NCI-H82 treated with DMSO at 0.1 percent for 48 hours (cell line): ENCODE results near the gene NELL1.

ENCODE experiments used
- DNase-seq: peaks from one replicate; lab custom pipeline; 2025; ENCODE audit not compliant: unreplicated experiment; lab: John Stamatoyannopoulos, UW

The NELL1 gene

GRCh38 chr11:20668844-20669819 lies at the start of gene NELL1:
TSS of gene NELL1 (plus strand) at chr11:20669586.
- DNase-seq = no peak

DNA sequence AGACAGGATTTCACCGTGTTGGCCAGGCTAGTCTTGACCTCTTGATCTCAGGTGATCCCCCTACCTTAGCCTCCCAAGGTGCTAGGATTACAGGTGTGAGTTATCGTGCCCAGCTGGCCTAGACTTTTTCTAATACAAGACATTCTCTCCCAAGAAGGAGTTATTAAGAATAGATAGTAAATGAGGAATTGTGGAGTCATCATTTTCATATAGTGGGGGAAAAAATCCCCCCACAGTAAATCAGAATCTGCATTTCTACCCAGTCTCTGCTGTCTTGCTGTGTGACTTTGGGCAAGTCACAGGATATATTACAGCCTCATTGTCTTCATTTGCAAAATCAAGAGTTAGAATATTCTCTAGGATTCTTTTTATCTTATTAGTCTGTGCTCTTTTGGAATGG lies 48.4 kb upstream of the NELL1 start:
- no peak for DNase-seq

DNA sequence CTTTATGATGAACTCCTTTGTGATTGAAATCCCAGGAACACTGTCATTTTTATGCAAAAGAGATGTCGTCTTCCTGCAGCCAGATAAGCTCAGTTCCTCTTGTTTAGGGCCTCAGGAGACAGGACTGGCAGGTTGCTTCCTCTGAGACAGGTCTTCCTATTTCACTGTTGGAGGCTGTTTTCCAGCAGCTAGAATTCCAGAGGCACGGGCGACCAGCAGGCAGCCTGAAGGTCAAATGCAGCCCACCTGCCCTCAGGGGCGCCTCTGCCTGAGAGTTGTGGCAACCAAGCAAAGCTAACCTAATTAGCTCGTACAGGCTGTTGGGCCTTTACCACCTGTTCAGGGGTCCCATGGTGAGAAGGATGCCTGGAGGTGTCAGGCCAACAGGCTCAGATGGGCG lies 47.7 kb upstream of the NELL1 start:
- no peak for DNase-seq

DNA sequence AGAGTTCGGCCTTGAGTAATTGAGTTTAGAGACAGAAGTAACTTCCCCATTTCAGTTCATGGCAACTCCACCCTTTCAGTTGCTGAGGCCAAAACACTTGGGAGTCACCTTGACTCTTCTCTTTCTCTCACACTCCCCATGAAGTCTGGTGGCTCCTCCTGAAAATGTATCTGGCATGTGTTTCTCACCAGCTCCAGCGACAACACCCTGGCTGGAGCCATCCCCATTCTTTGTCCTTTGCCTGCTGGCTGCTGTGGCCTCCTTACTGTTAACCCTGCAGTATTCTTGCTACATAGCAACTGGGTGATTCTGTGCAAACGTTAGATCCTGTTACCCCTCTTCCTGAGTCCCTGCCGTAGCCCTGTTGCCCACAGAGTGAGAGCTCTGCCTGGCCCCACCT lies 46.1 kb upstream of the NELL1 start:
- DNase-seq = no peak

DNA sequence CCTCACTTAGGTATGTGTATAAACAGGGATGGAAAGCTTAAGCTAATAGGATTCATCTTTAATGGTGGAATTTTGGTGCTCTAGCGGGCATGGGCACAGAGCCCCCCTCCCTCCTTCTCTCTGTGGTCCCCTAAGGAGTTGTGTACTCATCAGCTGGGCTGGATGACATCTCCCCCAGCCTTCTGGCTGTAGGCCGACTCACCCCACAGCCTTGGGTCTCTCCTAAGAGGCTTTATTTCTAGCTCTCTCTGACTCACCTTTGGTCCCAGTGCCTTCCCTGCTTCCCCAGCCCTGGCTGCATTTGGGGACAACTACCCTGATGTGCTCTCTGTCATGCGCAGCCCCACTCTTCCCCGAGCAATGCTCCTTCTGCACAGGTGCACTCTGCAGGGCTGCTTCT lies 43.1 kb upstream of the NELL1 start:
- no peak for DNase-seq

DNA sequence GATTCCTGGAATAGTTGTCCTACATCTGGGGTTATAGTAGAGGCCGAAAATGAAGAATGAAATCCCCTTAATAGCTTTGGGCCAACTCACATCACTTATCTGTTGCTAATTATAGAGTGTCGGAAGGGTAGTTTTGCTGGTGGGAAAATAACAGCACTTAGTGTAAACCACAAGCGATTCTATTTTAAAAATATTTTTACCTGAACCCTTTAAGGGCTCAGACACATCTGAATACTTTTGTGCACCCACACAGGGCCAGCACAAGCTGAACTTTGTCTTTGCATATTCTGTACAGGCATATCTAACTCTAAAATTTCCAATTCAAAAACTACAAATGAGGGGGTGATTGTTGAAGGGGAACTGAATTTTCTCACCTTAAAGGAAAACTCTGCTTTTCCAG lies 42.4 kb upstream of the NELL1 start:
- DNase-seq = no peak

DNA sequence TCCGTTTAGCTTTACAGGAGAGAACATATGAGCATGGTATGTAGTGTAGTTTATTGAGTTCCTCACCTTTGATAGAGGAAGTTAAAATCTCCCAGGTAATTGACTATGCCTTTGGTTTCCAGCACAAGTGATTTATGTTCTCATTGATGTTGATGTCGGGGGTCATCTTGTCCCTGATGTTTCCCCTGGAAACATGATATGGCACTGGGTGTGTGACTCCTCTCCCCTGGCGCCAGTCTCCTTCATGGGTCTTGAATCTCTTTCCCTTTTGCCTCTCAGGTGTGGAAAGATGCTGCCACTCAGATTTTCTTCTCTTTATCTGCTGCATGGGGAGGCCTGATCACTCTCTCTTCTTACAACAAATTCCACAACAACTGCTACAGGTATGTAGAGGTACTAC lies 41.7 kb upstream of the NELL1 start:
- DNase-seq = no peak

DNA sequence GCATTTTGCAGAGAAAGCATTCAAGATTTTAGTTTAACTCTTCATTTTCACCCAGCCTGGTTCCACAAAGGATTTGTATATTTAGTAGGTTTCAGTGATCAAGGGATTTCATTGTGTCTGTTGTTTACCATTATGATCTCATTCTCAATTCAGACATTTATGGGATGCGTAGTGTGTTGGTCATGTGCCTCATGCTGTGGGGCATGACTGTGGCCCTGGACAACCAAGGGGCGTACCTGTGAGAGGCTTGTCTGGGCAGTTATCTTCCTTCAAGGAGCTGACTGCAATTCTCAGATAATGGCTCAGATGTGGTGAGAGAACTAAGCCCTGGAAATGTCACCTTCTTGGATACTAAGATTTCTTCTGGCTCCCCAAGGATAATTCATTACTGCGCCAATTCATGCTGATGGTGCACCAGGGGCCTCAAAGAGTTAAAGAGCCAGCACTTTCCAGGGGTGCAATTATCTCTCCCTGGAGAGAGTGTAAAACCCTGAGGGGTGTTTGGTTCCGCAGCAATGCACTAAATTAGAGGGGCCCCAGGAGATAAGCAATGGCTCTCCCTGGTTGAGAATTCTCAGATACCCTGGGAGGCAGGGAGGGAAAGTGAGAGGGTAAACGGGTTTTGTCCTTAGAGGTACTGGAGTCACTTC lies 37.7 kb upstream of the NELL1 start:
- DNase-seq = no peak

DNA sequence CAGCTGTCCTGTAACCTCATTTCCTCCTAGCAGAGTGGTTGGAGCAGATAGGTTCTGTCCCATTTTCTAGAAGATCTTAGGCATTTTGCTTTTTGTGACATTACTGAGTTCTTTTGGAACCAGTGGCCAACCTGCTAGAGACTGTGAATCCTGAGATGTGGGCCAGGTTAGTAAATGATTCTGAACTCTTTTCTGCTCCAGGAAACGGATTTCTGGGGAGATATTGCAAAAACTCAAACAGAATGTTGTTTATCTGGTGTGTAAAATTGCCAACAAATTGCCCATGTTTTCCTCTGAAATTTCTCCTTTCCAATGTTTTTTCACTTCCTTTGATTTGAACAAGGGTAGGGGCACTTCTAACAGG lies 37.2 kb upstream of the NELL1 start:
- no peak for DNase-seq

DNA sequence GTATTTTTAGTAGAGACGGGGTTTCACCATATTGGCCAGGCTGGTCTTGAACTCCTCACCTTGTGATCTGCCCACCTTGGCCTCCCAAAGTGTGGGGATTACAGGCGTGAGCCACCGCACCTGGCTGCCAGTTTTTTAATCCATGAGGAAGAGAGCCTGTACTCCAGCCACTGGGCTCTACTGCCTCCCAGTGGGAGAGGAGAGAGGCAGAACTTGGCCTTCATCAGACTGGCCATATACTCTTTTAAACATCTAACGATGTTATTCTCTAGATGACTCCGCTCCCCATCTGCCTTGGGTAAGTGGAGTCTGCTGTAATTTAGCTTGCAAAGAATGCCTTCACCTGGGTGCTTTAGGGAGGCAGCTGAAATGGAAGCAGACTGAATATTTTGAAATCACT lies 35.3 kb upstream of the NELL1 start:
- no peak for DNase-seq

GRCh38 chr11:20634781-20635180 lies 34.6 kb upstream of the NELL1 start:
- no peak for DNase-seq

DNA sequence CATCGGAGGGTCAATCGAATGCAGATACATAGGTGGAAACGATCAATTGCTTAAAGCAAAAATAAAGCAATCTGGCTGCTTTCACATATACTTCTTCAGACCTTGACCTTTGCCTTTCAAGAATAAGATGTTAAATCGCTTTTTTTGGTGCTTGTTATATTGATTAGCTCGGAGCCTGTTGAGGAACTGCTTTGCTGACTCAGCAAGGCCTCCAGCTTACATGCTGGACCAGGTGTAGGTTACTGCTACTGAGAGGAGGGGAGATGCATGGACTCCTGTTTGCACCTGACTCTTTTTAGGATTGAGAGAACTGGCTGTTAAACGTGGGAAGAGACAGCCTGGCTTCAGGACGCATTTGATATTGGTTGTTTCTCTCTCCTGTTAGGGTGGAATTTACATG lies 31.3 kb upstream of the NELL1 start:
- DNase-seq = no peak

DNA sequence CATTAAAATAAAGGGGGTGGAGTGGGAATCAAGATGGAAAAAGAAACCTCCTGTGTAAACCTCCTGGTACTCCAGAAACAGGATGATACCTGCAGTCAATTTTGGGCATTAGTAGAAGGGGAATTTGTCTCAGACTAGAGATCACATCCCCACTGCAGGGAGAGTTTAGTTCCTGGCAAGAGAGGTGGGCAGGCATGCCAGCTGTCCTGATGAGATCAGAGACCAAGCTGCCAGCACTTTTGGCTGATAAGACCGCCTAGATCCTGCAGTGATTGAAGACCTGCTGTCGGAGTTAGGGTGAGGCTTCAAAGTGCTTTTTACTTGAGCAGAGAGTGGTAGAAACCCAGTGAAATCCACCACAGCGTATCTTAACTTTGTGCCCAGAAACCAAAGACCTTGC lies 29.7 kb upstream of the NELL1 start:
- DNase-seq = no peak

- no peak for DNase-seq
Observed at GRCh38 chr11:20640401-20640800, 29.0 kb upstream of the NELL1 start.

- no peak for DNase-seq
Observed at GRCh38 chr11:20644360-20644759, 25.0 kb upstream of the NELL1 start.

DNA sequence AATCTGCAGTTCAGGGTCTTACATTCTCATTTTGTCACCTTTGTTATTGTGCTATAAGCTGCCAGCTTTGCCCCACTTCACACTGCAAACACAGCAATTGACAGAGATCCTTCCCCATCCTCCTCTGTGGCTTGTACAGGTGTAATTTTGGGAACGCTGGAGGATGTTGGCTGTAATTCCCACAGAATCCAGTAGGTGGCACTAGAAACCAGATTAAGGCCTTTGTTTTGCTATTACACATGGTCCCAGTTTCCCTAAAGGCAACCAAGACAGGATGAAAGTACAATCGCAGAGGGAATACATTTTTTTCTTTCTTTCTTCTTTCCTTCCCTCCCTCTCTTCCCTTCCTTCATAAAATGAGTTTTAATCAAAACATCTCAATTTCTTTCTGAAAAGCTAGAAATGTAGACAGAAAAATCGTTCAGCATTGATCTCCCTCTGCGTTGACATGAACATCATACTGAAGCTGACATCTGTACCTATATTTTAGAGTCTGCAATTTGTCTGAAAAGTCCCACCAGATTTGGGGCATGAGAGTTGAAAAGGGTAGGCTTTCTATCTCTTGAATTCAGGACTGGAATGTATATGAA lies 21.3 kb upstream of the NELL1 start:
- DNase-seq = no peak

DNA sequence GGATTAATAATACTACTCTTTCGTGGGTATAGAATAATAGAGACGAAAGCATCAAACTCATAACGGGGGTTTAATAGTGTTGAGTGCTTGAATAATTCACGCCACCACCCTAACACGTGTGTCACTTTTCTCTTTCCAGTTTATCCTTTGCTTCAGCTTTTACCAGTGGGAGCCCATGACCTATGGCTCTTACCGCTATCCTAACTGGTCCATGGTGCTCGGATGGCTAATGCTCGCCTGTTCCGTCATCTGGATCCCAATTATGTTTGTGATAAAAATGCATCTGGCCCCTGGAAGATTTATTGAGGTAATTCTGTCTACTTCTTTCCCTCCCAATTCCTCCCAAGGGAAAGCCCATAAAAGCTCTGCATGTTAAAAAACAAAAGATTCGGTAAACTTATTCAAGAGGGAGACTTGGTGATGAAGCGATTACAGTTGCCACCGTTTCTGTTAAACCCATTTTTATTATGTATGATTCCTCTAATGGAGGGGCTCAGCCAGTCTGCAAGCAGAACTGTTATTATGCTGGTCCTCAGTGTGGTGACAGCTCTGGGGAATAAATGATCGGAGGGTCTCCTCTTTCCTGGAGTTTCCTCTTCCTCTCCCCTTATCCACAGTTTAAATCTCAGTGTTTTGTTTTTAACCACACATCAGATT lies 17.1 kb upstream of the NELL1 start:
- no peak for DNase-seq

GRCh38 chr11:20654038-20654437 lies 15.3 kb upstream of the NELL1 start:
- no peak for DNase-seq

DNA sequence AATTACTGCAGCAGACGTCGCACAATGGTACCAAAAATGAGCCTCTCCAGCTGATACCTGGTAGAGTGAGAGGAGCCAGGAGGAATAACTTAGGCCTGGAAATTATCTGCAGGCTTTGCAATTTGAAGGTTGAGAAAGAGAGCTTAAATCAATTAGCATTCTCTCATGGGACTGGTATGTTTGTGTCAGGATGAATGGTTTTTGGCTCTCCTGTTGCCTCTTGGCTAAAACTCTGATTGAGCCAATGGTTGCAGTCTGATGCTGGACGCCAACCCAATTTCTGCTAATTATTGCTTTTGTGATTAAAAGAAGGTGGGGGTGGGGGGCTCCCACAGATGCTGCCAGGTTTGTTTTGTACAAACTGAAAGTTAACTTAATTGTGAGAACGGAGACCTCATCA lies 12.5 kb upstream of the NELL1 start:
- DNase-seq = no peak

DNA sequence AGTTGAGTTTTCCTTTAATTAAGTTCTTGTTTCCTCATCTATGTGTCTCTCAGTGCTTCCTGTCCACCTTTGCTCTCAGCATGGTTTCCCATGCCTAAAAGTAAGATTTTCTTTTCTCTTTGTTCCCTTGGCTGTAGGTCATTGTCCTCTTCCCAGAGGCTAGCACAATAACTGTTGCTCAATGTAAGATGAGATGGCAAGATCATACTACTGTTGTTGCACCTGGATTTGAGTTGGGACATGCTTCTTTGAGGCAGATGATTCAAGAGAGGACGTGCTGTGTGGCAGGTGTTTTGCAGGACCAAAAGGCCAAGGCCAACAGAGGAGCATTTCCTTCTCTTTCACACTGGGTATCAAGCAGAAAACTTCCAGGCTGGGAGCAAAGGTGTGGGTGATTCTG lies 11.3 kb upstream of the NELL1 start:
- no peak for DNase-seq

GRCh38 chr11:20661445-20661844 lies 7.9 kb upstream of the NELL1 start:
- DNase-seq = no peak

- DNase-seq = no peak
Observed at GRCh38 chr11:20661850-20662249, 7.5 kb upstream of the NELL1 start.
